HepG2 (cell line): ENCODE measurements around the gene NTN5. TPM values are rescaled to one million over a fixed set of nuclear protein-coding genes. Genes with fewer than 3 reads are reported as not detected.

Experiments
- AHDC1 ChIP-seq: sonication (generic); formaldehyde crosslinking; IDR thresholded peaks from 2 replicates; pipeline ENCODE4 v1.5.1; 2020; ENCODE audit warnings: mild to moderate bottlenecking, missing genetic modification reagents, borderline replicate concordance
- CBFB ChIP-seq: sonication (generic); formaldehyde crosslinking; IDR thresholded peaks from 2 replicates; pipeline ENCODE4 v1.4.0; 2020; ENCODE audit warnings: missing genetic modification reagents
- CCDC6 ChIP-seq: sonication (generic); formaldehyde crosslinking; IDR thresholded peaks from 2 replicates; pipeline ENCODE4 v1.8.1; 2022; ENCODE audit warnings: mild to moderate bottlenecking, missing genetic modification reagents, moderate library complexity
- MIER2 ChIP-seq: IDR thresholded peaks from 2 replicates; pipeline ENCODE4 v1.6.1; 2016; ENCODE audit warnings: missing biosample characterization, missing genetic modification reagents
- MIXL1 ChIP-seq: IDR thresholded peaks from 2 replicates; pipeline ENCODE4 v1.6.1; 2016
- MTF1 ChIP-seq: sonication (generic); formaldehyde crosslinking; IDR thresholded peaks from 2 replicates; pipeline ENCODE4 v1.5.0; 2020; ENCODE audit warnings: missing genetic modification reagents
- MYPOP ChIP-seq: sonication (generic); formaldehyde crosslinking; IDR thresholded peaks from 2 replicates; pipeline ENCODE4 v1.8.1; 2023; ENCODE audit warnings: mild to moderate bottlenecking, moderate library complexity, missing genetic modification reagents
- PAF1 ChIP-seq: IDR thresholded peaks from 2 replicates; pipeline ENCODE4 v1.6.1; 2016; ENCODE audit warnings: missing genetic modification reagents, missing compliant biosample characterization
- SAP130 ChIP-seq: IDR thresholded peaks from 2 replicates; pipeline ENCODE4 v1.6.1; 2016; ENCODE audit warnings: low read depth
- TAF15 ChIP-seq: fragments of 200-400 bp; formaldehyde crosslinking; IDR thresholded peaks from one replicate; pipeline ENCODE4 v1.6.1; 2018; ENCODE audit warnings: mild to moderate bottlenecking, low read depth, low read length; ENCODE audit not compliant: poor library complexity, severe bottlenecking
- ZBTB26 ChIP-seq: IDR thresholded peaks from 2 replicates; pipeline ENCODE4 v1.6.1; 2016; ENCODE audit warnings: missing compliant biosample characterization, missing genetic modification reagents, borderline replicate concordance
- ZFP37 ChIP-seq: sonication (generic); formaldehyde crosslinking; IDR thresholded peaks from 2 replicates; pipeline ENCODE4 v1.4.0; 2020; ENCODE audit warnings: missing genetic modification reagents, borderline replicate concordance
- ZNF121 ChIP-seq: sonication (generic); formaldehyde crosslinking; IDR thresholded peaks from 2 replicates; pipeline ENCODE4 v1.5.0; 2020; ENCODE audit warnings: mild to moderate bottlenecking, missing genetic modification reagents
- ZNF280D ChIP-seq: sonication (generic); formaldehyde crosslinking; IDR thresholded peaks from 2 replicates; pipeline ENCODE4 v1.5.1; 2020; ENCODE audit warnings: mild to moderate bottlenecking, missing genetic modification reagents
- ZNF441 ChIP-seq: sonication (generic); formaldehyde crosslinking; IDR thresholded peaks from 2 replicates; pipeline ENCODE4 v1.7.0; 2021; ENCODE audit warnings: missing genetic modification reagents, borderline replicate concordance
- ZNF616 ChIP-seq: sonication (generic); formaldehyde crosslinking; IDR thresholded peaks from 2 replicates; pipeline ENCODE4 v1.5.0; 2020; ENCODE audit warnings: low read depth, mild to moderate bottlenecking, missing genetic modification reagents
- ZNF768 ChIP-seq: sonication (generic); formaldehyde crosslinking; IDR thresholded peaks from 2 replicates; pipeline ENCODE4 v1.4.0; 2020; ENCODE audit warnings: missing genetic modification reagents
- ZSCAN29 ChIP-seq: sonication (generic); formaldehyde crosslinking; conservative IDR thresholded peaks from 2 replicates; pipeline ENCODE4 v1.4.0; 2020; ENCODE audit warnings: mild to moderate bottlenecking, missing genetic modification reagents
- polyA plus RNA-seq, 8 experiments: library from polyadenylated mRNA; depleted of rRNA in 3 of 8; stranded (reverse) in 7 of 8; unstranded in 1 of 8; fragments of >200 nt; fragmentation: Illumina TruSeq in 4 of 8; extraction: Trizol in 4 of 8; gene quantifications; 2 replicates each; pipeline versions ENCODE4 v1.2.1 to v1.2.3, GENCODE V29; 2011 to 2016; ENCODE audit warnings: low read depth in 4 of 8, missing spikeins in 1 of 8, mixed read lengths in 1 of 8; ENCODE audit not compliant: insufficient read depth in 1 of 8
- total RNA-seq, 5 experiments: library from RNA; depleted of rRNA; stranded (reverse); fragments of >200 nt; fragmentation: Illumina TruSeq; extraction: Trizol; gene quantifications; 2 replicates each; pipeline ENCODE4 v1.2.3, GENCODE V29; 2016; ENCODE audit warnings: low read depth in 1 of 5

Gene NTN5
- total and polyA plus RNA-seq, 2 of the 13 experiments (the other 11 are each of a cell fraction or from before 2014, with no cell fraction given): 0.05 TPM; not detected in 1

GRCh38 chr19:48634424-48635262 lies 38.2 kb downstream of the NTN5 start (continued):
- TF ChIP-seq ZNF121 (no peak), TAF15 (no peak), ZBTB26 (CRISPR knock-in tag) (no peak; the same call in 1 of the 2 replicates), ZNF616 (CRISPR knock-in tag) (peak; percentile 86; the same call in 1 of the 2 replicates), CBFB (no peak), MIER2 (CRISPR knock-in tag) (no peak), MYPOP (CRISPR knock-in tag) (no peak), MTF1 (CRISPR knock-in tag) (no peak), AHDC1 (CRISPR knock-in tag) (no peak), MIXL1 (CRISPR knock-in tag) (no peak), SAP130 (peak; percentile 88), ZNF280D (CRISPR knock-in tag) (0 out of 2 replicates have a peak, but pooled peaks have one; percentile 50), ZSCAN29 (CRISPR knock-in tag) (no peak), ZNF768 (CRISPR knock-in tag) (no peak), PAF1 (CRISPR knock-in tag) (no peak), CCDC6 (CRISPR knock-in tag) (peak; percentile 32; the same call in 1 of the 2 replicates), ZFP37 (peak; percentile 56; the same call in 1 of the 2 replicates), ZNF441 (CRISPR knock-in tag) (no peak; the same call in 1 of the 2 replicates)
